HS-27A (cell line): ENCODE measurements around the gene PRPF40B.

Experiments used
- DNase-seq: peaks from one replicate; pipeline ENCODE4 v3.0.0-alpha.2; 2012; ENCODE audit warnings: low read depth, missing footprints

Gene PRPF40B

GRCh38 chr12:49684310-49684854 is 61.0 kb downstream of the PRPF40B start:
- no peak for DNase-seq

GRCh38 chr12:49687941-49688340 is 64.6 kb downstream of the PRPF40B start:
- DNase-seq = no peak

- DNase-seq = no peak
Observed at GRCh38 chr12:49689237-49689636, 65.9 kb downstream of the PRPF40B start.

GRCh38 chr12:49689785-49690184 is 66.4 kb downstream of the PRPF40B start:
- no peak for DNase-seq

- DNase-seq = no peak
Observed at GRCh38 chr12:49692851-49693250, 69.5 kb downstream of the PRPF40B start.

- no peak for DNase-seq
Observed at GRCh38 chr12:49693931-49694444, 70.6 kb downstream of the PRPF40B start.
